Forelimb muscle (tissue), 1 donor: Measurements from ENCODE around the gene SUSD3. TPM values are rescaled to one million over a fixed set of nuclear protein-coding genes. Genes with fewer than 3 reads are reported as not detected.

Source experiments
- DNase-seq: peaks from one replicate; pipeline ENCODE4 v3.0.0-alpha.2; 2013; ENCODE audit warnings: low read depth
- polyA plus RNA-seq: library from polyadenylated mRNA; unstranded; fragments of 120-200 nt; gene quantifications from one replicate; pipeline ENCODE4 v1.2.1, GENCODE V29; 2013; ENCODE audit not compliant: insufficient read length

The SUSD3 gene
- polyA plus RNA-seq, 1 donor: 3.3 TPM

GRCh38 chr9:93122721-93123221 is 64.3 kb downstream of the SUSD3 start:
- no peak for DNase-seq

- no peak for DNase-seq
Measured at GRCh38 chr9:93123561-93124283, 65.2 kb downstream of the SUSD3 start.

GRCh38 chr9:93124793-93125192 is 66.3 kb downstream of the SUSD3 start:
- no peak for DNase-seq

- no peak for DNase-seq
Measured at GRCh38 chr9:93125331-93125894, 66.9 kb downstream of the SUSD3 start.

- no peak for DNase-seq
Measured at GRCh38 chr9:93126151-93126781, 67.8 kb downstream of the SUSD3 start.

GRCh38 chr9:93126825-93127368 is 68.4 kb downstream of the SUSD3 start:
- DNase-seq: no peak

GRCh38 chr9:93127395-93127911 is 69.0 kb downstream of the SUSD3 start:
- DNase-seq: no peak

GRCh38 chr9:93128011-93128714 is 69.7 kb downstream of the SUSD3 start:
- no peak for DNase-seq

- DNase-seq: no peak
Measured at GRCh38 chr9:93128715-93129224, 70.3 kb downstream of the SUSD3 start.

GRCh38 chr9:93129286-93129685 is 70.8 kb downstream of the SUSD3 start:
- DNase-seq: no peak

GRCh38 chr9:93129691-93130500 is 71.4 kb downstream of the SUSD3 start:
- no peak for DNase-seq

- no peak for DNase-seq
Measured at GRCh38 chr9:93130861-93131481, 72.5 kb downstream of the SUSD3 start.

- no peak for DNase-seq
Measured at GRCh38 chr9:93131599-93132286, 73.2 kb downstream of the SUSD3 start.

- no peak for DNase-seq
Measured at GRCh38 chr9:93132287-93132927, 73.9 kb downstream of the SUSD3 start.

- no peak for DNase-seq
Measured at GRCh38 chr9:93132946-93133680, 74.6 kb downstream of the SUSD3 start.

GRCh38 chr9:93133681-93134014 is 75.1 kb downstream of the SUSD3 start:
- no peak for DNase-seq

GRCh38 chr9:93134015-93134739 is 75.7 kb downstream of the SUSD3 start, which contains the start of gene NINJ1:
TSS of gene NINJ1 (minus strand) at chr9:93134251. CDS start at chr9:93134217, 34 bp downstream.
- DNase-seq: peak; percentile 62
